BJ (cell line): ENCODE results near the gene NTN3. TPM values are rescaled to one million over a fixed set of nuclear protein-coding genes. Genes with fewer than 3 reads are reported as not detected.

Source experiments
- CTCF ChIA-PET: fragments of 350-600 bp; formaldehyde crosslinking; extraction: SDS; loops from one replicate; lab custom pipeline; 2021; ENCODE audit warnings: antibody characterized with exemption, inconsistent platforms; lab: Yijun Ruan, JAX
- POLR2A ChIA-PET: fragments of 300-600 bp; sonication (Branson Sonifier 250); formaldehyde crosslinking; extraction: SDS; loops from one replicate; lab custom pipeline; 2021; ENCODE audit warnings: antibody characterized with exemption; lab: Charles Lee
- DNase-seq: peaks from one replicate; pipeline ENCODE4 v3.0.0-alpha.2; 2011; ENCODE audit warnings: low read depth
- H3K27me3 ChIP-seq: 2 replicates; pipeline ENCODE4 v1.6.0; 2011; ENCODE audit warnings: low read length; ENCODE audit not compliant: control insufficient read depth, insufficient read depth
- H3K36me3 ChIP-seq: 2 replicates; pipeline ENCODE4 v1.5.1; 2011; ENCODE audit warnings: low read length; ENCODE audit not compliant: control insufficient read depth, insufficient read depth
- H3K4me3 ChIP-seq: 2 replicates; pipeline ENCODE4 v1.5.1; 2011; ENCODE audit warnings: low read depth, mild to moderate bottlenecking, control low read depth, low read length
- polyA plus RNA-seq: library from polyadenylated mRNA; depleted of rRNA; stranded (reverse); fragments of >200 nt; gene quantifications from 2 replicates; pipeline ENCODE4 v1.2.3, GENCODE V29; 2011
- TF ChIP-seq, protein P1 (sequence below): IDR thresholded peaks from 2 replicates; pipeline ENCODE4 v1.5.1; 2011; ENCODE audit warnings: low read depth, mild to moderate bottlenecking, control low read depth, inconsistent platforms, low read length, moderate library complexity; ENCODE audit not compliant: insufficient read depth

Gene NTN3
- polyA plus RNA-seq, 1 experiment = 0.09 TPM

DNA sequence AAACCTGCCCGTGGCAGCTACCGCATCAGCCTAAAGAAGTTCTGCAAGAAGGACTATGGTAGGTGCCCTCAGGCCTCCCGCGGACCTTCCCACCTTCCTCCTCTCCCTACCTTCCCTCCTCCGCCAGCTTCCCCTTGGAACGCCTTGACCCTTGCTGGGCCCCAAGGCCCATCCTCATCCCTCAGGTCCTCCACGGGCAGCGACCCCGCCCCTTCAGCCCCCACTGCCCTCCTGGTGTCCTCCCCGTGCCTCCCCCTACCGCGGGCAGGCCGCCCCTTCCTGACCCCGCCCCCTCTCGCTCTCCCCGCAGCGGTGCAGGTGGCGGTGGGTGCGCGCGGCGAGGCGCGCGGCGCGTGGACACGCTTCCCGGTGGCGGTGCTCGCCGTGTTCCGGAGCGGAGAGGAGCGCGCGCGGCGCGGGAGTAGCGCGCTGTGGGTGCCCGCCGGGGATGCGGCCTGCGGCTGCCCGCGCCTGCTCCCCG lies 2.4 kb downstream of the NTN3 start:
- ChIA-PET POLR2A (no interaction called here), CTCF (interaction anchor here (0.7 to 1.0 kb wide), 2 partner anchors 10 to 28 kb away, joined by 3 to 5 read pairs; no protein-coding TSS in a partner anchor)
- no peaks in the 10 kb centered on the region; the same call in 1 of the 2 replicates for H3K36me3 ChIP-seq
- TF ChIP-seq, protein P1, sequence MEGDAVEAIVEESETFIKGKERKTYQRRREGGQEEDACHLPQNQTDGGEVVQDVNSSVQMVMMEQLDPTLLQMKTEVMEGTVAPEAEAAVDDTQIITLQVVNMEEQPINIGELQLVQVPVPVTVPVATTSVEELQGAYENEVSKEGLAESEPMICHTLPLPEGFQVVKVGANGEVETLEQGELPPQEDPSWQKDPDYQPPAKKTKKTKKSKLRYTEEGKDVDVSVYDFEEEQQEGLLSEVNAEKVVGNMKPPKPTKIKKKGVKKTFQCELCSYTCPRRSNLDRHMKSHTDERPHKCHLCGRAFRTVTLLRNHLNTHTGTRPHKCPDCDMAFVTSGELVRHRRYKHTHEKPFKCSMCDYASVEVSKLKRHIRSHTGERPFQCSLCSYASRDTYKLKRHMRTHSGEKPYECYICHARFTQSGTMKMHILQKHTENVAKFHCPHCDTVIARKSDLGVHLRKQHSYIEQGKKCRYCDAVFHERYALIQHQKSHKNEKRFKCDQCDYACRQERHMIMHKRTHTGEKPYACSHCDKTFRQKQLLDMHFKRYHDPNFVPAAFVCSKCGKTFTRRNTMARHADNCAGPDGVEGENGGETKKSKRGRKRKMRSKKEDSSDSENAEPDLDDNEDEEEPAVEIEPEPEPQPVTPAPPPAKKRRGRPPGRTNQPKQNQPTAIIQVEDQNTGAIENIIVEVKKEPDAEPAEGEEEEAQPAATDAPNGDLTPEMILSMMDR = no peak
- peak overlapping the region; percentile 82 for H3K4me3 ChIP-seq
- DNase-seq = no peak
- H3K27me3 ChIP-seq = no peaks in the 10 kb centered on the region

GRCh38 chr16:2473999-2474876 lies 3.1 kb downstream of the NTN3 start:
- ChIA-PET POLR2A (interaction anchor here (0.5 kb wide), 1 partner anchor 171 kb away, joined by 3 read pairs; no protein-coding TSS in a partner anchor), CTCF (interaction anchor here (0.6 to 1.6 kb wide), 4 partner anchors 15 to 395 kb away, joined by 3 to 9 read pairs (median 4); partner anchors contain the start of gene ABCA3)
- TF ChIP-seq, protein P1 = 0 out of 2 replicates have a peak, but pooled peaks have one; percentile 15
- peak overlapping the region; percentile 82 for H3K4me3 ChIP-seq
- H3K27me3 ChIP-seq = no peaks in the 10 kb centered on the region
- no peak for DNase-seq
- H3K36me3 ChIP-seq = no peaks in the 10 kb centered on the region; the same call in 1 of the 2 replicates

GRCh38 chr16:2474877-2475412 lies 3.8 kb downstream of the NTN3 start, which contains the start of gene TBC1D24:
Gene TBC1D24, plus strand, starts transcription at chr16:2475127. Its CDS starts 21,022 bp downstream, at chr16:2496149.
- Histone ChIP-seq H3K36me3 (peaks cover 2% of the 10 kb centered on the region), H3K4me3 (peak within 1 kb of the TSS; percentile 82), H3K27me3 (no peaks in the 10 kb centered on the region)
- CTCF ChIA-PET = interaction anchor here (0.6 to 1.6 kb wide), 4 partner anchors 14 to 395 kb away, joined by 3 to 9 read pairs (median 4); partner anchors contain the start of gene ABCA3
- DNase-seq = no peak
- POLR2A ChIA-PET = interaction anchor here (0.5 to 0.6 kb wide), 2 partner anchors 171 to 1161 kb away, joined by 3 to 16 read pairs; no protein-coding TSS in a partner anchor
- TF ChIP-seq, protein P1 = no peak

- TF ChIP-seq, protein P1 = no peak
- POLR2A ChIA-PET = interaction anchor here (0.6 kb wide), 1 partner anchor 1162 kb away, joined by 16 read pairs; no protein-coding TSS in a partner anchor
- Histone ChIP-seq H3K27me3 (no peaks in the 10 kb centered on the region), H3K4me3 (peak overlapping the region; percentile 82), H3K36me3 (peaks cover 2% of the 10 kb centered on the region; the same call in 1 of the 2 replicates)
- DNase-seq = no peak
- CTCF ChIA-PET = interaction anchor here (0.6 to 1.6 kb wide), 3 partner anchors 26 to 394 kb away, joined by 3 to 9 read pairs (median 4); partner anchors contain the start of gene ABCA3
Observed at GRCh38 chr16:2475413-2476344, 4.6 kb downstream of the NTN3 start.
